Neural cell (in vitro differentiated cells): ENCODE measurements around the gene ASCL5.

Experiments
- CTCF ChIP-seq: fragments of 450-650 bp; IDR thresholded peaks from 2 replicates; pipeline ENCODE4 v1.5.1; 2014; ENCODE audit warnings: antibody characterized with exemption, mild to moderate bottlenecking, moderate library complexity; ENCODE audit not compliant: poor library complexity, severe bottlenecking
- EP300 ChIP-seq: fragments of 450-650 bp; conservative IDR thresholded peaks from 2 replicates; pipeline ENCODE4 v1.6.1; 2014; ENCODE audit warnings: antibody characterized with exemption, mild to moderate bottlenecking, moderate library complexity; ENCODE audit not compliant: poor library complexity, severe bottlenecking

- TF ChIP-seq CTCF = no peak
- TF ChIP-seq EP300 = no peak
These were observed 9.5 kb upstream of the ASCL5 start for GRCh38 chr1:201136355-201137023.
